BJ (cell line): ENCODE results near the gene NDFIP2. TPM values are rescaled to one million over a fixed set of nuclear protein-coding genes. Genes with fewer than 3 reads are reported as not detected.
"Not testable (repeated sequence)": the region's sequence is repeated elsewhere in the genome, so short reads cannot be mapped to it uniquely, and the experiment has no call there.

ENCODE experiments used
- CTCF ChIA-PET: fragments of 350-600 bp; formaldehyde crosslinking; extraction: SDS; loops from one replicate; lab custom pipeline; 2021; ENCODE audit warnings: antibody characterized with exemption, inconsistent platforms; lab: Yijun Ruan, JAX
- POLR2A ChIA-PET: fragments of 300-600 bp; sonication (Branson Sonifier 250); formaldehyde crosslinking; extraction: SDS; loops from one replicate; lab custom pipeline; 2021; ENCODE audit warnings: antibody characterized with exemption; lab: Charles Lee
- DNase-seq: peaks from one replicate; pipeline ENCODE4 v3.0.0-alpha.2; 2011; ENCODE audit warnings: low read depth
- H3K27me3 ChIP-seq: 2 replicates; pipeline ENCODE4 v1.6.0; 2011; ENCODE audit warnings: low read length; ENCODE audit not compliant: control insufficient read depth, insufficient read depth
- H3K36me3 ChIP-seq: 2 replicates; pipeline ENCODE4 v1.5.1; 2011; ENCODE audit warnings: low read length; ENCODE audit not compliant: control insufficient read depth, insufficient read depth
- H3K4me3 ChIP-seq: 2 replicates; pipeline ENCODE4 v1.5.1; 2011; ENCODE audit warnings: low read depth, mild to moderate bottlenecking, control low read depth, low read length
- CTCF ChIP-seq: IDR thresholded peaks from 2 replicates; pipeline ENCODE4 v1.5.1; 2011; ENCODE audit warnings: low read depth, mild to moderate bottlenecking, control low read depth, inconsistent platforms, low read length, moderate library complexity; ENCODE audit not compliant: insufficient read depth
- polyA plus RNA-seq: library from polyadenylated mRNA; depleted of rRNA; stranded (reverse); fragments of >200 nt; gene quantifications from 2 replicates; pipeline ENCODE4 v1.2.3, GENCODE V29; 2011

Gene NDFIP2
- polyA plus RNA-seq, 1 experiment, result 53.8 TPM

GRCh38 chr13:79571147-79571546 lies 90.2 kb downstream of the NDFIP2 start:
- H3K4me3 ChIP-seq, result no peak overlapping the region
- DNase-seq, result no peak
- H3K27me3 ChIP-seq, result no peaks in the 10 kb centered on the region
- no peaks in the 10 kb centered on the region for H3K36me3 ChIP-seq
- ChIA-PET CTCF (no interaction called here), POLR2A (no interaction called here)
- no peak for TF ChIP-seq CTCF

- H3K36me3 ChIP-seq, DNase-seq, H3K27me3 ChIP-seq, H3K4me3 ChIP-seq, CTCF ChIA-PET, POLR2A ChIA-PET: not testable (repeated sequence)
These were observed 92.9 kb downstream of the NDFIP2 start for GRCh38 chr13:79573892-79574291.

GRCh38 chr13:79581870-79582315 lies 100.9 kb downstream of the NDFIP2 start:
- Histone ChIP-seq H3K27me3 (no peaks in the 10 kb centered on the region), H3K36me3 (no peaks in the 10 kb centered on the region), H3K4me3 (no peak overlapping the region)
- no peak for TF ChIP-seq CTCF
- POLR2A ChIA-PET, result no interaction called here
- no peak for DNase-seq
- CTCF ChIA-PET, result interaction anchor here (0.6 kb wide), 1 partner anchor 10 kb away, joined by 3 read pairs; no protein-coding TSS in a partner anchor

- CTCF ChIA-PET, result no interaction called here
- no peak for DNase-seq
- POLR2A ChIA-PET, result no interaction called here
These were observed 101.9 kb downstream of the NDFIP2 start for GRCh38 chr13:79582896-79583295.

GRCh38 chr13:79585033-79585432 lies 104.1 kb downstream of the NDFIP2 start:
- no peaks in the 10 kb centered on the region for H3K27me3 ChIP-seq
- CTCF ChIA-PET, result no interaction called here

More at GRCh38 chr13:79582896-79583295, 101.9 kb downstream of the NDFIP2 start:
- Histone ChIP-seq H3K36me3 (no peaks in the 10 kb centered on the region), H3K4me3 (no peak overlapping the region), H3K27me3 (no peaks in the 10 kb centered on the region)
- no peak for TF ChIP-seq CTCF

More at GRCh38 chr13:79585033-79585432, 104.1 kb downstream of the NDFIP2 start:
- Histone ChIP-seq H3K4me3 (no peak overlapping the region), H3K36me3 (no peaks in the 10 kb centered on the region)
- no peak for TF ChIP-seq CTCF
- DNase-seq, result no peak
- POLR2A ChIA-PET, result no interaction called here
